ENCODE data around the gene SLC25A47.

DNA sequence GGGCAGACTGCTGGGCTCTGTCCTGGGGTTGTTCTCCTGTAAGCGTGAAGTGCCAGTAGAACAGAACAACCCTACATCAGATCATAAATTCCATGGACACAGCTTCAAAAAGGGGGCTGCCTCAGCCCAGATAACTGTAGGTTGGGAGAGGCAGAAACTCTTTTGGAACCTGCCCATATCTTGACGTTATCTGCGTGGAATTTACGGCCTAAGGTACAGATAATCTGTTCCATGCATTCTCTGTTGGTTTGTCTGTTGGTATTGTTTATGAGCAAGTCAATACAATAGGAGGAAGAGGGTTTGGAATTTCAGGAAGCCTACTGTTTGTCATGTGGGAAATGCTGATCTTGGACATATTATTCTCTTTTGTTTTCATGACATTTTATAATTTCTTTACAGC lies 36.7 kb downstream of the SLC25A47 start:
- TF ChIP-seq, protein P1, sequence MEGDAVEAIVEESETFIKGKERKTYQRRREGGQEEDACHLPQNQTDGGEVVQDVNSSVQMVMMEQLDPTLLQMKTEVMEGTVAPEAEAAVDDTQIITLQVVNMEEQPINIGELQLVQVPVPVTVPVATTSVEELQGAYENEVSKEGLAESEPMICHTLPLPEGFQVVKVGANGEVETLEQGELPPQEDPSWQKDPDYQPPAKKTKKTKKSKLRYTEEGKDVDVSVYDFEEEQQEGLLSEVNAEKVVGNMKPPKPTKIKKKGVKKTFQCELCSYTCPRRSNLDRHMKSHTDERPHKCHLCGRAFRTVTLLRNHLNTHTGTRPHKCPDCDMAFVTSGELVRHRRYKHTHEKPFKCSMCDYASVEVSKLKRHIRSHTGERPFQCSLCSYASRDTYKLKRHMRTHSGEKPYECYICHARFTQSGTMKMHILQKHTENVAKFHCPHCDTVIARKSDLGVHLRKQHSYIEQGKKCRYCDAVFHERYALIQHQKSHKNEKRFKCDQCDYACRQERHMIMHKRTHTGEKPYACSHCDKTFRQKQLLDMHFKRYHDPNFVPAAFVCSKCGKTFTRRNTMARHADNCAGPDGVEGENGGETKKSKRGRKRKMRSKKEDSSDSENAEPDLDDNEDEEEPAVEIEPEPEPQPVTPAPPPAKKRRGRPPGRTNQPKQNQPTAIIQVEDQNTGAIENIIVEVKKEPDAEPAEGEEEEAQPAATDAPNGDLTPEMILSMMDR (IDR thresholded peaks at IDR 0.05): no peak
- TF ChIP-seq POLR2A (IDR thresholded peaks at IDR 0.05): no peak
